B cell (primary cell): ENCODE data around the gene GJA10.

Source experiments
- EZH2 ChIP-seq: IDR thresholded peaks from 2 replicates; pipeline ENCODE4 v1.6.1; 2012; ENCODE audit warnings: borderline replicate concordance, low read depth, mild to moderate bottlenecking, moderate library complexity, low read length; ENCODE audit not compliant: insufficient read depth, poor library complexity, severe bottlenecking
- TF ChIP-seq, protein P1 (sequence below): fragments of 200-600 bp; IDR thresholded peaks from one replicate; pipeline ENCODE4 v1.8.0; 2022; ENCODE audit warnings: antibody characterized with exemption, mild to moderate bottlenecking

DNA sequence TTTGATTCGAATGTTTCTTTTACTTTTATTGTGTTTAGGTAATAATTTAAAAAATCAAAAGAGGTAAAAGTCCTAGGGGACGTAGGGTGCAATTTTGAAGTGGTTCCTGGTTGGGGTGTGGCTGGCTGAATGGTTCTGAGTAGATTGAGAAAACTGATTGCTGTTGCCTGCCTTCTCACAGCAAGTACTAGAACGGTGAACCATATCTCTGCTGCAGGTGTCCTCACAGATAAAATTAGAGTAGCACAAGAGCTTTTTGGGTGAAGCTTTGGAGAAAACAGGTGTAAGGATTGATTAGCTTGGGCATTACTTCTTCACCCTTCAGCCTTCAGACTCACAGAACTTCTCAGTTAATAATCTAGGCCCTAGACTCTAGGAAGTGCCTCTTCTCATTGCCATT, 19.8 kb upstream of the GJA10 start:
- TF ChIP-seq, protein P1, sequence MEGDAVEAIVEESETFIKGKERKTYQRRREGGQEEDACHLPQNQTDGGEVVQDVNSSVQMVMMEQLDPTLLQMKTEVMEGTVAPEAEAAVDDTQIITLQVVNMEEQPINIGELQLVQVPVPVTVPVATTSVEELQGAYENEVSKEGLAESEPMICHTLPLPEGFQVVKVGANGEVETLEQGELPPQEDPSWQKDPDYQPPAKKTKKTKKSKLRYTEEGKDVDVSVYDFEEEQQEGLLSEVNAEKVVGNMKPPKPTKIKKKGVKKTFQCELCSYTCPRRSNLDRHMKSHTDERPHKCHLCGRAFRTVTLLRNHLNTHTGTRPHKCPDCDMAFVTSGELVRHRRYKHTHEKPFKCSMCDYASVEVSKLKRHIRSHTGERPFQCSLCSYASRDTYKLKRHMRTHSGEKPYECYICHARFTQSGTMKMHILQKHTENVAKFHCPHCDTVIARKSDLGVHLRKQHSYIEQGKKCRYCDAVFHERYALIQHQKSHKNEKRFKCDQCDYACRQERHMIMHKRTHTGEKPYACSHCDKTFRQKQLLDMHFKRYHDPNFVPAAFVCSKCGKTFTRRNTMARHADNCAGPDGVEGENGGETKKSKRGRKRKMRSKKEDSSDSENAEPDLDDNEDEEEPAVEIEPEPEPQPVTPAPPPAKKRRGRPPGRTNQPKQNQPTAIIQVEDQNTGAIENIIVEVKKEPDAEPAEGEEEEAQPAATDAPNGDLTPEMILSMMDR = no peak
- TF ChIP-seq EZH2 = no peak
